Endometrial microvascular endothelial cells (primary cell): ENCODE data around the gene ARHGAP44. TPM values are rescaled to one million over a fixed set of nuclear protein-coding genes. Genes with fewer than 3 reads are reported as not detected.

Experiments
- in situ Hi-C: cut with HindIII; loops from 2 replicates; pipeline ENCODE4 v1.10.0; 2017; ENCODE audit warnings: low sequenced_read_pairs, low pct_unique_long_range_greater_than_20kb; ENCODE audit errors: inconsistent ontology term
- total RNA-seq: library from RNA; depleted of rRNA; stranded (reverse); fragments of >200 nt; gene quantifications from one replicate; pipeline ENCODE4 v1.2.3, GENCODE V29; 2015; ENCODE audit errors: inconsistent ontology term

Gene ARHGAP44
- total RNA-seq, 1 donor from 2014 or later, result 1.0 TPM

- in situ Hi-C loops, result no loop called here
These were observed 194.9 kb downstream of the ARHGAP44 start for GRCh38 chr17:12983991-12984884.

GRCh38 chr17:12985431-12986293, 196.4 kb downstream of the ARHGAP44 start:
- in situ Hi-C loops, result no loop called here

GRCh38 chr17:12987120-12987519, 197.8 kb downstream of the ARHGAP44 start:
- in situ Hi-C loops, result no loop called here

- in situ Hi-C loops, result no loop called here
These were observed 200.9 kb downstream of the ARHGAP44 start for GRCh38 chr17:12990041-12990808.

GRCh38 chr17:12990926-12991325, 201.6 kb downstream of the ARHGAP44 start:
- in situ Hi-C loops, result no loop called here

- in situ Hi-C loops, result no loop called here
These were observed 203.4 kb downstream of the ARHGAP44 start for GRCh38 chr17:12992676-12993075.

GRCh38 chr17:12993631-12994030, 204.3 kb downstream of the ARHGAP44 start:
- in situ Hi-C loops, result no loop called here

- in situ Hi-C loops, result no loop called here
These were observed 205.2 kb downstream of the ARHGAP44 start for GRCh38 chr17:12994341-12995074.

GRCh38 chr17:12995106-12995895, 206.0 kb downstream of the ARHGAP44 start:
- in situ Hi-C loops, result no loop called here

- in situ Hi-C loops, result no loop called here
These were observed 206.6 kb downstream of the ARHGAP44 start for GRCh38 chr17:12995896-12996295.

- in situ Hi-C loops, result no loop called here
These were observed 207.1 kb downstream of the ARHGAP44 start for GRCh38 chr17:12996357-12996756.

GRCh38 chr17:12996941-12997340, 207.6 kb downstream of the ARHGAP44 start:
- in situ Hi-C loops, result no loop called here

- in situ Hi-C loops, result no loop called here
These were observed 209.2 kb downstream of the ARHGAP44 start for GRCh38 chr17:12998461-12998860.

GRCh38 chr17:12998874-12999273, 209.6 kb downstream of the ARHGAP44 start:
- in situ Hi-C loops, result no loop called here

GRCh38 chr17:13000561-13000960, 211.3 kb downstream of the ARHGAP44 start:
- in situ Hi-C loops, result no loop called here

GRCh38 chr17:13001991-13002615, 212.8 kb downstream of the ARHGAP44 start:
- in situ Hi-C loops, result no loop called here

GRCh38 chr17:13002761-13003453, 213.6 kb downstream of the ARHGAP44 start:
- in situ Hi-C loops, result no loop called here
